ENCODE measurements around the gene RAPH1. TPM values are rescaled to one million over a fixed set of nuclear protein-coding genes. Genes with fewer than 3 reads are reported as not detected.

RAPH1 gene
- total and polyA plus RNA-seq, 11 donors = 3.6 to 30.4 (median 16.2) TPM

DNA sequence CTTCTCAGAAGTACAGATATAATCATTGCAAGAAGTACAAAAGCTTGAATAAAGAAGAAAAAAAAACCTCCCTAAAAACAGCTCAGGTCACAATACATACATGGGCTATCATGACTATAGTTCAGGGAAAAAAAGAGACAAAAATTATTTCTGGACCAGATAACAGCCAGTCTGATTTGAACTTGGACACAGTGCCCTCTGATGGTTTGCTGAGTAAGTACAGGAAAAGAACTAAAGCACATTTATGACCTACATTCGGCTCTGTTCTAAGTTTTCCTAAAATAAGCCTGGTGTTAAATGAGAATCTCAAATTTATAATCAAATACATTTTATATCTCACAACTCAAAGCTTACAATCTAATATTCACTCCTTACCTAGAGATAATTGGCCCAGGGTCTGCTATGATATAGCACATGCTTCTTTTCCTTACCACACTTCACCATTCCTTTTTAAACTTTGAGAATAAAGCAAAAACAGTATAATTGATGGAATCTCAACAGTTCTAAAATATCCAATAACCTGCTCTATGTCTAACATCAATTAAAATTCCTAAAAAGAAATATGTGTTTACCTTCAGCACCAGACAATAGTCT, 81.1 kb downstream of the RAPH1 start:
- Histone ChIP-seq H3K27me3 (no peaks in the 10 kb centered on the region), H3K36me3 (peaks cover 0 to 97% (median 69%) of the 10 kb centered on the region in 9 donors), H3K27ac (no peak overlapping the region), H3K4me1 (peaks cover 0 to 23% (median 7%) of the 10 kb centered on the region in 12 donors), H3K9me3 (no peaks in the 10 kb centered on the region), H3K4me3 (no peak overlapping the region)
- DNase-seq (peak in 2 of 5 donors; percentile 20 to 36), ATAC-seq (peak; percentile 36 to 73 (median 64))
- WGBS, 4 donors = 2 to 17% (median 8%) methylated on average over 1 of the region's 1 CpG
- no peak for TF ChIP-seq POLR2A (IDR thresholded peaks at IDR 0.05)
- TF ChIP-seq, protein P1, sequence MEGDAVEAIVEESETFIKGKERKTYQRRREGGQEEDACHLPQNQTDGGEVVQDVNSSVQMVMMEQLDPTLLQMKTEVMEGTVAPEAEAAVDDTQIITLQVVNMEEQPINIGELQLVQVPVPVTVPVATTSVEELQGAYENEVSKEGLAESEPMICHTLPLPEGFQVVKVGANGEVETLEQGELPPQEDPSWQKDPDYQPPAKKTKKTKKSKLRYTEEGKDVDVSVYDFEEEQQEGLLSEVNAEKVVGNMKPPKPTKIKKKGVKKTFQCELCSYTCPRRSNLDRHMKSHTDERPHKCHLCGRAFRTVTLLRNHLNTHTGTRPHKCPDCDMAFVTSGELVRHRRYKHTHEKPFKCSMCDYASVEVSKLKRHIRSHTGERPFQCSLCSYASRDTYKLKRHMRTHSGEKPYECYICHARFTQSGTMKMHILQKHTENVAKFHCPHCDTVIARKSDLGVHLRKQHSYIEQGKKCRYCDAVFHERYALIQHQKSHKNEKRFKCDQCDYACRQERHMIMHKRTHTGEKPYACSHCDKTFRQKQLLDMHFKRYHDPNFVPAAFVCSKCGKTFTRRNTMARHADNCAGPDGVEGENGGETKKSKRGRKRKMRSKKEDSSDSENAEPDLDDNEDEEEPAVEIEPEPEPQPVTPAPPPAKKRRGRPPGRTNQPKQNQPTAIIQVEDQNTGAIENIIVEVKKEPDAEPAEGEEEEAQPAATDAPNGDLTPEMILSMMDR (IDR thresholded peaks at IDR 0.05) = peak; percentile 58 to 84 (median 70)
- intact Hi-C loops (cut with DNase I) = loop anchor here in 3 of 10 donors (5.0 to 10.0 kb wide), 2 partner anchors 217 to 229 kb away; partner anchors contain the start of gene CYP20A1 (in 1 of the 3)

DNA sequence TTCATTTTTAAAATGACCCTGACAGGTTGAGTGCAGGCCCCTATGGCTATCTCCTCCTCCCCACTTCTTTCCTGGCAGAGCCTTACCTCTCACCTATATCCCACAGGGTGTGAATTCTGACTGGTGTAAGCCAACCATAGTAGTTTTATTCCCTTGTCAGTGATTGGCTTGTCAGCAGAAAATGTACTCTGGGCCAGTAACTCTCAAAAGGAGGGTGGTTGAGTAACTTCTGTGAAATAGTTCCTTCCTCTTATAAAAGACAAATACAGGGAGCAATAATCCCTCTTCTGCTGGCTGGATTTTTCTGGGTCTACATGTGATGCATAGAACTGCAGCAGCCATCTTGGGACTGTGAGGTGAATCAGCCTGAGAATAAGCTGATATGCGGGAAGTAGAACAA, 83.4 kb downstream of the RAPH1 start:
- Histone ChIP-seq H3K9me3 (no peaks in the 10 kb centered on the region), H3K36me3 (peaks cover 0 to 97% (median 71%) of the 10 kb centered on the region in 9 donors), H3K4me3 (no peak overlapping the region), H3K27me3 (no peaks in the 10 kb centered on the region), H3K27ac (no peak overlapping the region), H3K4me1 (peaks cover 0 to 23% (median 7%) of the 10 kb centered on the region in 12 donors)
- ATAC-seq (peak in 2 of 4 donors; percentile 41 to 64), DNase-seq (no peak)
- intact Hi-C loops (cut with DNase I) = loop anchor here in 3 of 10 donors (5.0 to 10.0 kb wide), 2 partner anchors 214 to 227 kb away; partner anchors contain the start of gene CYP20A1 (in 1 of the 3)
- WGBS, 4 donors = 90 to 100% (median 94%) methylated on average over 1 of the region's 1 CpG
- TF ChIP-seq POLR2A (IDR thresholded peaks at IDR 0.05) = no peak
- TF ChIP-seq, protein P1 (IDR thresholded peaks at IDR 0.05) = no peak

DNA sequence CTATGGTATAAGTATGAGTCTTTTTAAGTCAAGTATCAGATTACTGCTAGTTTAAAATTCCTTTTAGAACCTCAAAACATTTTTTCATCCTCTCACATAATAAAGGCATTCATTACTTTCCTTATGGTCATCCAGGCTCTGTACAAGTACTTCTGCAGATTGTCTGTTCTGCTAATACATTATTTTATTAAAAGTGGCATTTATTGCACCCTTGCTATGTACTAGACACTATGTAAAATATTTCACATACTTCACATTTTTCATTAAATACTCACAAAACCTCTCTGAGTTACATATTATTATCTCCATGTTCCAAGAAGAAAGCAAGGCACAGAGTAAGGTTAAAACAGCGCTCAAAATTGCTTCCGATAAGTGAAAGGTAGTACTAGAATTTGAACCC, 84.1 kb downstream of the RAPH1 start:
- H3K27me3 ChIP-seq = no peaks in the 10 kb centered on the region
- no peak overlapping the region for H3K4me3 ChIP-seq
- no peak overlapping the region for H3K27ac ChIP-seq
- H3K4me1 ChIP-seq = peaks cover 0 to 23% (median 8%) of the 10 kb centered on the region in 12 donors
- DNase-seq = no peak
- H3K36me3 ChIP-seq = peaks cover 0 to 97% (median 77%) of the 10 kb centered on the region in 9 donors
- ATAC-seq = no peak
- no peak for TF ChIP-seq POLR2A (IDR thresholded peaks at IDR 0.05)
- TF ChIP-seq, protein P1 (IDR thresholded peaks at IDR 0.05) = no peak
- intact Hi-C loops (cut with DNase I) = loop anchor here in 3 of 10 donors (5.0 to 10.0 kb wide), 2 partner anchors 214 to 226 kb away; partner anchors contain the start of gene CYP20A1 (in 1 of the 3)
- WGBS, 4 donors = 92 to 98% (median 96%) methylated on average over 2 of the region's 2 CpGs
- no peaks in the 10 kb centered on the region for H3K9me3 ChIP-seq

DNA sequence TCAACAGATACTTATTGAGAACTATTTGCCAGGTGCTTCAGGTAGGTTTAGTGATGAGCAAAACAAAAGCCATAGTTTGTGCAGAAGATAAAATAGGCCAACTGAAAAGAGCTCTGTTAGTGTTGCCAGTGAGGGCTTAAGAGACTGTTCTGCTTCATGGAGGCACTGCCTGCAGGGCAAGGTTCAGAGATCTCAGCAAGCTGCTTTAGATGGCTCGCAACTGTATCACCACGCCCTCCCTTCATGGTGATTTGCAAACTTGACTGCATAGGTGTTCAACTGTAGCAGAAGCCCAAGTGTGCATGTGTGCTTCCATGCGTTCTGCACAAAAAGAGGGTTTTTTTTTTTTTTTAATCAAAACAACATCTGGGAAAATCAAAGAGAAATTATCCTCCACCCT, 84.5 kb downstream of the RAPH1 start:
- no peak overlapping the region for H3K27ac ChIP-seq
- no peak for ATAC-seq
- no peaks in the 10 kb centered on the region for H3K27me3 ChIP-seq
- TF ChIP-seq POLR2A (IDR thresholded peaks at IDR 0.05) = no peak
- TF ChIP-seq, protein P1 (IDR thresholded peaks at IDR 0.05) = no peak
- H3K4me1 ChIP-seq = peaks cover 0 to 23% (median 8%) of the 10 kb centered on the region in 12 donors
- DNase-seq = no peak
- 86 to 92% (median 89%) methylated on average over 3 of the region's 3 CpGs for WGBS, 4 donors
- intact Hi-C loops (cut with DNase I) = loop anchor here in 3 of 10 donors (5.0 to 10.0 kb wide), 2 partner anchors 213 to 226 kb away; partner anchors contain the start of gene CYP20A1 (in 1 of the 3)
- no peak overlapping the region for H3K4me3 ChIP-seq
- peaks cover 0 to 99% (median 78%) of the 10 kb centered on the region in 9 donors for H3K36me3 ChIP-seq
- no peaks in the 10 kb centered on the region for H3K9me3 ChIP-seq
